GM12801 (cell line): ENCODE measurements around the gene TNNI2.

Experiments used
- CTCF ChIP-seq: IDR thresholded peaks from one replicate; pipeline ENCODE4 v1.5.1; 2011; ENCODE audit warnings: control low read depth; ENCODE audit not compliant: insufficient read length; ENCODE audit errors: extremely low read depth

TNNI2 gene

GRCh38 chr11:1858576-1858975 lies 19.8 kb downstream of the TNNI2 start:
- no peak for TF ChIP-seq CTCF

GRCh38 chr11:1859004-1859403 lies 20.2 kb downstream of the TNNI2 start:
- TF ChIP-seq CTCF: no peak

GRCh38 chr11:1860108-1860507 lies 21.3 kb downstream of the TNNI2 start:
- no peak for TF ChIP-seq CTCF

- no peak for TF ChIP-seq CTCF
These were observed 22.9 kb downstream of the TNNI2 start for GRCh38 chr11:1861435-1862411.

GRCh38 chr11:1862588-1863351 lies 24.0 kb downstream of the TNNI2 start:
- no peak for TF ChIP-seq CTCF

GRCh38 chr11:1863352-1864216 lies 24.8 kb downstream of the TNNI2 start:
- TF ChIP-seq CTCF: no peak
